GM19467 (cell line): ENCODE measurements around the gene AP2A2.

ENCODE experiments used
- ATAC-seq: cut with Tn5 transposase; IDR thresholded peaks from one replicate; pipeline ENCODE4 v1.9.1; 2021; ENCODE audit warnings: mild to moderate bottlenecking, moderate library complexity; ENCODE audit not compliant: unreplicated experiment

AP2A2 gene

GRCh38 chr11:924406-925157 is 1.1 kb upstream of the AP2A2 start:
- no peak for ATAC-seq

GRCh38 chr11:925158-925495 is 543 bp upstream of the AP2A2 start:
- ATAC-seq = no peak

GRCh38 chr11:926341-926916 is 759 bp downstream of the AP2A2 start:
- ATAC-seq = no peak

- no peak for ATAC-seq
These were observed 2.2 kb downstream of the AP2A2 start for GRCh38 chr11:927871-928270.

GRCh38 chr11:928786-929185 is 3.1 kb downstream of the AP2A2 start:
- ATAC-seq = no peak

- no peak for ATAC-seq
These were observed 3.7 kb downstream of the AP2A2 start for GRCh38 chr11:929405-929804.

GRCh38 chr11:931385-931784 is 5.7 kb downstream of the AP2A2 start:
- no peak for ATAC-seq

GRCh38 chr11:932435-932834 is 6.8 kb downstream of the AP2A2 start:
- ATAC-seq = no peak

GRCh38 chr11:933142-933851 is 7.6 kb downstream of the AP2A2 start:
- no peak for ATAC-seq

GRCh38 chr11:933936-934335 is 8.3 kb downstream of the AP2A2 start:
- ATAC-seq = no peak

- ATAC-seq = no peak
These were observed 8.9 kb downstream of the AP2A2 start for GRCh38 chr11:934527-934926.

- no peak for ATAC-seq
These were observed 10.5 kb downstream of the AP2A2 start for GRCh38 chr11:936199-936598.

- no peak for ATAC-seq
These were observed 12.2 kb downstream of the AP2A2 start for GRCh38 chr11:937841-938261.

GRCh38 chr11:940496-941135 is 14.9 kb downstream of the AP2A2 start:
- no peak for ATAC-seq

GRCh38 chr11:942823-943222 is 17.2 kb downstream of the AP2A2 start:
- ATAC-seq = no peak

GRCh38 chr11:944711-945470 is 19.2 kb downstream of the AP2A2 start:
- no peak for ATAC-seq

GRCh38 chr11:945986-946385 is 20.3 kb downstream of the AP2A2 start:
- no peak for ATAC-seq

GRCh38 chr11:947744-948143 is 22.1 kb downstream of the AP2A2 start:
- ATAC-seq = no peak

GRCh38 chr11:951507-951906 is 25.8 kb downstream of the AP2A2 start:
- ATAC-seq = no peak

GRCh38 chr11:952406-953385 is 27.0 kb downstream of the AP2A2 start:
- ATAC-seq = no peak
